Neural progenitor cell (in vitro differentiated cells): ENCODE data around the gene TMEM95. TPM values are rescaled to one million over a fixed set of nuclear protein-coding genes. Genes with fewer than 3 reads are reported as not detected.

Experiments
- DNase-seq: peaks from one replicate; pipeline ENCODE4 v3.0.0-alpha.2; 2016; ENCODE audit warnings: low spot score
- H2AFZ ChIP-seq: fragments of 200-600 bp; sonication (generic); replicated peaks from 2 replicates; pipeline ENCODE4 v1.6.1; 2016; ENCODE audit warnings: antibody characterized with exemption
- H3F3A ChIP-seq: fragments of 200-600 bp; sonication (generic); 2 replicates; pipeline ENCODE4 v1.6.1; 2016; ENCODE audit warnings: antibody characterized with exemption, low read depth
- H3K27ac ChIP-seq: fragments of 200-600 bp; sonication (generic); 2 replicates; pipeline ENCODE4 v1.5.1; 2016; ENCODE audit warnings: mild to moderate bottlenecking
- H3K27me3 ChIP-seq: fragments of 200-600 bp; sonication (generic); 2 replicates; pipeline ENCODE4 v1.6.1; 2016; ENCODE audit warnings: mild to moderate bottlenecking, moderate library complexity
- H3K36me3 ChIP-seq: fragments of 200-600 bp; sonication (generic); 2 replicates; pipeline ENCODE4 v1.5.1; 2016
- H3K4me1 ChIP-seq: fragments of 200-600 bp; sonication (generic); 2 replicates; pipeline ENCODE4 v1.6.1; 2016; ENCODE audit warnings: mixed run types
- H3K4me2 ChIP-seq: fragments of 200-600 bp; sonication (generic); 2 replicates; pipeline ENCODE4 v1.6.1; 2016
- H3K4me3 ChIP-seq: fragments of 200-600 bp; sonication (generic); 2 replicates; pipeline ENCODE4 v1.5.1; 2016
- H3K79me2 ChIP-seq: fragments of 200-600 bp; sonication (generic); 2 replicates; pipeline ENCODE4 v1.6.1; 2016; ENCODE audit warnings: low read depth
- H3K9ac ChIP-seq: fragments of 200-600 bp; sonication (generic); 2 replicates; pipeline ENCODE4 v1.6.1; 2016
- H3K9me3 ChIP-seq: fragments of 200-600 bp; sonication (generic); 2 replicates; pipeline ENCODE4 v1.5.1; 2016; ENCODE audit warnings: low read depth
- H4K20me1 ChIP-seq: fragments of 200-600 bp; sonication (generic); 2 replicates; pipeline ENCODE4 v1.6.1; 2016; ENCODE audit warnings: low read depth
- H3K27ac Mint-ChIP-seq: 3 replicates; pipeline ENCODE4 v1.8.0; 2021; ENCODE audit warnings: mixed read lengths
- H3K27me3 Mint-ChIP-seq: 2 replicates; pipeline ENCODE4 v1.8.0; 2022; ENCODE audit warnings: low read depth, mild to moderate bottlenecking, inconsistent platforms, moderate library complexity, mixed read lengths; ENCODE audit not compliant: insufficient read depth
- H3K36me3 Mint-ChIP-seq: 3 replicates; pipeline ENCODE4 v1.8.0; 2021; ENCODE audit warnings: mixed read lengths
- H3K4me1 Mint-ChIP-seq: 3 replicates; pipeline ENCODE4 v1.8.0; 2021; ENCODE audit warnings: mixed read lengths
- H3K4me3 Mint-ChIP-seq: 3 replicates; pipeline ENCODE4 v1.8.0; 2021; ENCODE audit warnings: mild to moderate bottlenecking, moderate library complexity, mixed read lengths
- H3K9me3 Mint-ChIP-seq: 3 replicates; pipeline ENCODE4 v1.8.0; 2020; ENCODE audit warnings: mixed read lengths
- CTCF ChIP-seq: fragments of 200-600 bp; sonication (generic); IDR thresholded peaks from 2 replicates; pipeline ENCODE4 v1.5.1; 2017; ENCODE audit warnings: antibody characterized with exemption, mild to moderate bottlenecking
- EZH2 ChIP-seq: fragments of 200-600 bp; sonication (generic); IDR thresholded peaks from 2 replicates; pipeline ENCODE4 v1.6.1; 2017; ENCODE audit warnings: antibody characterized with exemption, mild to moderate bottlenecking, moderate library complexity
- EZH2phosphoT487 ChIP-seq: fragments of 200-600 bp; sonication (generic); IDR thresholded peaks from 2 replicates; pipeline ENCODE4 v1.6.1; 2017; ENCODE audit warnings: antibody characterized with exemption
- total RNA-seq: library from RNA; depleted of rRNA; stranded (reverse); fragments of >200 nt; gene quantifications from 2 replicates; pipeline ENCODE4 v1.2.3, GENCODE V29; 2015; ENCODE audit warnings: low replicate concordance

The TMEM95 gene
- total RNA-seq, 1 donor from 2014 or later, result not detected

DNA sequence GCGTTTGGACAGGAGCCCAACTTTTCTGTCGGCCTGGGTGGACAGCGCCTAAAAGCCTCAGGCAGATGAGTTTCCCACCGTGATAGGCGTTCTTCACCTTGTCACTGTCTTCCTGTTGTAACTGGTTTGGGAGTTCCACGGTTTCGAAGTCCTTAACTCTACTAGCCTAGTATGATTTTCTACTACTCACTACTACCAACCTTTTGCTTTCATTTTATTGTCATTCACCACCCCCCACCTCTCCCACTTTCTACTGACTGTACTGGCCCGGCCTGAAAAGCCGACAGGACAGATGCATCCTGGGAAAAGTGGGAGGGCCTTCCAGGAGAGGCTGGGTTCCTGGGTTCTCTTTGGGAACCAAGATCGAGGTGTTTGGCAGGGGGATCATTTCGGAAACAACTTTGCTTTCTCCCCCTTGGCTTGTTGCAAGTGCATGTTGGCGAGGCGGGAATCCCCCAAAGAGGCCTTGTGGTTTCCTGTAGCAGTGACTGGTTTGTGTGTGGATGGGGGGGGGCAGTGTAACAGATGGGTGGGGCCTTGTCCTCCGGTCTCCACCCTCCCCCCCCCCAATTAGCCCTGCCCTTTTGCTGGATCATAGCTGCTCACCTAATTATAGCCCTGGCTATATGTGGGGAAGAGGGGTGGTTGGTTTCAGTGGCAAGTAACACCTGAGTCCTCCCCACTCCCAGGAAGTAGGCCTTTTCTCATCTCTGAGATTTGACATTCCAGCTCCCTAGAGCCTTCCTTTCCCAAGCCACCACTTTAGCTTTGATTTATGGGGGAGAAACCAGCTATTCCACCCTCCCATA, 46.1 kb upstream of the TMEM95 start:
- H3F3A ChIP-seq, result peaks cover 72% of the 10 kb centered on the region
- H3K36me3 ChIP-seq, result peaks cover 4% of the 10 kb centered on the region
- peaks cover 54% of the 10 kb centered on the region for H4K20me1 ChIP-seq
- H3K79me2 ChIP-seq, result peaks cover 52% of the 10 kb centered on the region
- H3K4me2 ChIP-seq, result peak overlapping the region; percentile 93
- Mint-ChIP-seq H3K9me3 (peaks cover 2% of the 10 kb centered on the region), H3K27ac (peak overlapping the region; percentile 43), H3K36me3 (peaks cover 28% of the 10 kb centered on the region), H3K4me3 (peak overlapping the region; percentile 93), H3K4me1 (peaks cover 39% of the 10 kb centered on the region), H3K27me3 (peaks cover 11% of the 10 kb centered on the region)
- peak overlapping the region; percentile 64 for H3K9ac ChIP-seq
- H3K4me1 ChIP-seq, result peaks cover 6% of the 10 kb centered on the region
- TF ChIP-seq EZH2 (no peak), EZH2phosphoT487 (no peak), CTCF (no peak)
- no peak overlapping the region for H2AFZ ChIP-seq
- H3K4me3 ChIP-seq, result peak overlapping the region; percentile 83
- DNase-seq, result peak; percentile 77
- no peaks in the 10 kb centered on the region for H3K27me3 ChIP-seq
- H3K9me3 ChIP-seq, result no peaks in the 10 kb centered on the region
- peak overlapping the region; percentile 7 for H3K27ac ChIP-seq

GRCh38 chr17:7309628-7310027, 45.3 kb upstream of the TMEM95 start:
- TF ChIP-seq CTCF (no peak), EZH2phosphoT487 (no peak), EZH2 (no peak)
- Mint-ChIP-seq H3K36me3 (peaks cover 30% of the 10 kb centered on the region), H3K4me1 (peaks cover 47% of the 10 kb centered on the region), H3K27ac (no peak overlapping the region), H3K4me3 (peak overlapping the region; percentile 93), H3K27me3 (peaks cover 13% of the 10 kb centered on the region), H3K9me3 (no peaks in the 10 kb centered on the region)
- Histone ChIP-seq H4K20me1 (peaks cover 62% of the 10 kb centered on the region), H2AFZ (no peak overlapping the region), H3K27ac (no peak overlapping the region), H3K9me3 (no peaks in the 10 kb centered on the region), H3K36me3 (peaks cover 4% of the 10 kb centered on the region), H3K4me1 (peaks cover 12% of the 10 kb centered on the region), H3K4me3 (peak overlapping the region; percentile 83), H3K27me3 (no peaks in the 10 kb centered on the region), H3F3A (peaks cover 80% of the 10 kb centered on the region), H3K79me2 (peaks cover 60% of the 10 kb centered on the region), H3K9ac (no peak overlapping the region), H3K4me2 (peak overlapping the region; percentile 93)
- no peak for DNase-seq

- Mint-ChIP-seq H3K4me1 (peaks cover 47% of the 10 kb centered on the region), H3K27me3 (peaks cover 13% of the 10 kb centered on the region), H3K36me3 (peaks cover 30% of the 10 kb centered on the region), H3K9me3 (no peaks in the 10 kb centered on the region), H3K27ac (no peak overlapping the region), H3K4me3 (peak overlapping the region; percentile 78)
- Histone ChIP-seq H3K4me1 (peaks cover 12% of the 10 kb centered on the region), H3K9me3 (no peaks in the 10 kb centered on the region), H3K27ac (no peak overlapping the region), H3K27me3 (no peaks in the 10 kb centered on the region), H3K4me2 (no peak overlapping the region), H4K20me1 (peaks cover 65% of the 10 kb centered on the region), H3K4me3 (no peak overlapping the region), H3K9ac (no peak overlapping the region), H2AFZ (no peak overlapping the region), H3K36me3 (peaks cover 4% of the 10 kb centered on the region), H3F3A (peaks cover 83% of the 10 kb centered on the region), H3K79me2 (peaks cover 63% of the 10 kb centered on the region)
- no peak for TF ChIP-seq EZH2phosphoT487
- no peak for TF ChIP-seq CTCF
- TF ChIP-seq EZH2, result no peak
- no peak for DNase-seq
These were observed 43.7 kb upstream of the TMEM95 start for GRCh38 chr17:7311110-7311705.
